GM21360 (cell line): Measurements from ENCODE around the gene HIF3A.
"Not testable (repeated sequence)": the region's sequence is repeated elsewhere in the genome, so short reads cannot be mapped to it uniquely, and the experiment has no call there.

Experiments
- ATAC-seq: cut with Tn5 transposase; IDR thresholded peaks from one replicate; pipeline ENCODE4 v1.9.1; 2021; ENCODE audit warnings: mild to moderate bottlenecking, moderate library complexity; ENCODE audit not compliant: unreplicated experiment

Gene HIF3A

DNA sequence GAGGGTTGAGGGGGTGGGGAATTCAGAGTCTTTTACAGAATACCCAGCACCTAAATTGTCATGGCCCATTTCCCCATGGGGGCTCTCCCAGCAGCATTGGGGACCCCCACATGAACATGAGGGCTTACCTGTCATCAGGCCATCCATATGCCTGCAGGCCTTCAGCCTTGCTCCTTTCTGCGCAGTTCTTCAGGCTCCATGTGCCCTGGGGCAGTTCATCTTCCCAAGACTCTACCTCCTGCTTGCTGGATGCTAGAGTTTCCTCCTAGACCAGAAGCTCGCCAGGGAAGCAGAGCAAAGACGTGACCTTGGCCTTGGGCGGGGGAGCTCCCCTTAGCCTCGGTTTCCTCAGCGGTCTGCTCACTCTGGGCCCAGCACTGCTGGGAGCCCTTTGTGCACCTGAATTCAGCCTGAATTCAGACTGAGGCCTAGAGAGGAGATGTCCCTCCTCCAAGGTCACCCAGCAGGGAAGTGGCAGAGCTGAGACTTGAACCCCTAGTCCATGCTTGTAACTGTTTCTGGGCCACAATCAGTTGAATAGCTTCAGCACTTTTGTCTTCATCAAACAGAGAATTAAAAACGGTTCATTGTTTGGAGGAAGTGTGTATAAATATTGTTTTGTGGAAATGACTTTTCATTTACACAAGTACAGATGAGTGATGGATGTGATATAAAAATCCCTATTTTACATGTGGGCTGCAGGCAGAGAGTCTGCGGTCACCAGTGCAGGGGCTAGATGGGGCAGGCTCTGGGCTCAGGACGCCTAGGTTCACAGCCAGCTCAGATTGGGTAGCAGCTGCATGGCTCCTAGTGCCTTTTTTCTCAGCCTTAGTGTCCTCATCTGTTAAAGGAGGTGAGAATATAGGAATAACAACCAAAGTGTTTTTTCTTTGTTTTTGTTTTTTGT is 59.6 kb downstream of the HIF3A start:
- ATAC-seq, result no peak

DNA sequence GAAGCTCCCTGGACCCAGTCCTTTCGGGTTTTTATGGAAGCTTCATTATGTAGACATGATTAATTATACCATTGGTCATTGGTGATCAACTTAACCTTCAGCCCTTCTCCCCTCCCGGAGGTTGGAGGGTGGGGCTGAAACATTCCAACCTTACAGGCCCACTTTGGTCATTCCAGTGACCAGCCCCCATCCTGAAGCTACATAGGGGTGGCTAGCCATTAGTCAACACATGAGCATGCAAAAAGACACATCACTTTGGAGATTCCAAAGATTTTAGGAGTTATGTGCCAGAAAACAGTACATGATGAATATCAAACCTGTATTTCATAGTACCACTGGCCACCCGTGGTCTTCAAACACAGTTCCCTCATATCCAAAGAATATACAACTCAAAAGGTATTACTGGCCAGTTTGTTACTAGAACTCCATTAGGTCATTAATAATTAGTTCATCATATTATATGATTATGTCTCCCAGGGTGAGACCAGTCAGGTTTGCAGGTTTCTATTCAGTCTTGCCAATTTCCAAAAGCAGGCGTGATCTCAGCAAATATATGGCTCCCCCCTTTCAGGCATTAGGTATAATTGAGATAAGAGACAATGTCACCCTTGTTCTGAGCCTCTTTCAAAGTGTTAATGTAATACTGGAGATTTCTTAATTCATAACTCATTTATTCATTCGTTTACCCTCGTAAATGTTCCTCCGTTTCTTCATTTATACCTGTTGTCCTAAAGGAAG is 61.2 kb downstream of the HIF3A start:
- ATAC-seq, result no peak

DNA sequence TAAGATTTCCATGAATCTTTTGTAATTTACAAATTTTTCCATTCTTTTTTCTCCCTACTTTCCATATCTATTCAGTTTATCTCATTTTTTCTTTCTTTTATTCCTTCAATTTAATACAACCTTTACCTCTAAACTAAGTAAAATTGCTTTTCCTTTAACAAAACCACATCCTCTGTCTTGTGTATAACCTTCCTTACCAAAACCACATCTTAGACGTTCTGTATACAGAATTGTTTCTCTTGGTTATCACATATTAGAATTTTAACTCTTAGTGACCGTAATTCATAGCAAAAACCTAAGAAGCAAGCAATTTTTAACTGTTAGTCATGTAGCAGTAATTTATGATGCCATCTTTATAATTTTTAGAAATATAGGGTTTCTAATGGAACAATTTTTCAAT is 65.1 kb downstream of the HIF3A start:
- no peak for ATAC-seq

DNA sequence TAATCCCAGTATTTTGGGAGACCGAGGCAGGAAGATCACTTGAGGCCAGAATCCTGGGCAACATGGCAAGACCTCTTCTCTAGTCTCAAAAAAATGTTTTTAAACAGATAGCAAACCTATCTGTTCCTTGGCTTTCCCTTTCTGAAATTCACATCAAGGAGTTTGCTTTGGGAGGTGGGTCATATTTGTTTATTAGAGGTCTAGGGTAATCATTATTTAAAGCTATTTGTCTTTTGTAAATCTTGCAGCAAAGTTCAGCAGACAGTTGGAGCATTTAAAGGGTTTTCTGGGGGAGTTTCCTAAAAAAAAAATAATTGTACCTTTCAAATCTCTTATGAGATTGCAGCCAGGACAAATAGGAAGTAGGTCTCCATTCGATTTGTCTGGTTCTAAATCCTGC is 67.5 kb downstream of the HIF3A start:
- ATAC-seq, result no peak

DNA sequence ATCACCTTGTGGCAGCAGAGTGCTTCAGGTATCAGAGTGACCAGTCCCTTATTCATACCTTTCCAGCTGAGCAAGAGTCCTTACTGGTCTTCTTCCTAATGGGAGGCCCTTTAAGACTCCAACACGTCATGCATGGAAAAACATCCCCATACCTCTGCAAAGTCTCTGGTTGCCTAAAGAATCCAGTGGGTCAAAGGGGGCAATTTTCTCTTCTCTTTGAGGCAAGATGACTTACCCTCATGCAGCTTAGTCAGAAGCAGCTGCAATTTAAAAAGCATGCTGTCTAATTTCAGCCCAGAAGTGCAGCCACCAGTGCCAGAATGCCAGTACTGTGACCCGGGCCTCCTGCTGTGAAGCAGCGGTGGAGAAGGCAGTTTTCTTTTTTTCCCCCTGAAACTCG is 68.7 kb downstream of the HIF3A start:
- ATAC-seq, result no peak

DNA sequence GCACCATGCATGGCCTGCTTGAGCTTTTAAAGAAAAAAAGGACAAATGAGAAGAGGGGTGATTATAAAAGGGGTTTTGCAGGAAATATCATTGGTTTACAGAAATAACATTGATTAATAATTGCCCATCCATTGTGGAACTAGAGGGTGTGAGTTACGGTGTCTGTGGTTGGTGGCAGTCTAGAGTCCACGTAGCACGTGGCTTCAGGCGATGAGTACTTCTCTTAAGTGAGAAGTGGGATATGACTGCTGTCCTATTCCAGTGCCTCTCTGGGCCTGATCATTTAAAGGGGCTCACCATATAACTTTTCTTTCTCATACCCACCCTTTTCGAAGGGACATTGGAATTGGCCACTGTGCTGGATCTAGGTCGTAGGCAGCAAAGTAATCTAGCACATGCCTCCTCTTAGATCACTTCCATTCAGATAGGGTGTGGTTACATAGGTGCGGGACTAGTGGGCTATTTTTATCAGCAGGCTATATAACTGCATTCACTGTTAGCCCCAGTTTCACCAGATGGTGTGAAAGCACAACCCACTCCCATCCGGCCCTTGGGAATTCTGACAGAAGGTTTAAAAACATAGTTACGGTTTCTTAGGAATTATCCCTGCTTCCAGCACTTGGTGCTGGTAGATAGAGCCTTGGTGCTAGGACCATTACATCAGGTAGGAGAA is 69.9 kb downstream of the HIF3A start:
- no peak for ATAC-seq

DNA sequence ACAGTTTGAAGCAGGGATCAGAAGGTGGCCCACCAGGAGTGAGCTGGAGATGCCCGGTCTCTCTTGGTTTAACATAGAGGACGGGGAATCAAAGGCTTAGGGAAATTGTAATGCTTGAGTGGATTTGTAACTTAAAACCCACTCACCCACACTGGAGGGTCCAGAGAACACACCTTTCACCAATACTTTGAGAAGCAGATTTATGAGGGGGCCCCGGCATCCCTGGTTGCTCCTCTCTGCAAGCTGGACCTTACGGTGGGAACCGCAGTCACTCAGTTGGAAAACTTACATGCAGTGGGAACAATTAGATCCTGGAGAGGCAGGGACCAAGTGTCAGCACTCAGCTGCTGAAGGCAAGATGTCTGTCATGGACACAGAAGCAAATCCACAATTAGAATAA is 70.6 kb downstream of the HIF3A start:
- no peak for ATAC-seq

DNA sequence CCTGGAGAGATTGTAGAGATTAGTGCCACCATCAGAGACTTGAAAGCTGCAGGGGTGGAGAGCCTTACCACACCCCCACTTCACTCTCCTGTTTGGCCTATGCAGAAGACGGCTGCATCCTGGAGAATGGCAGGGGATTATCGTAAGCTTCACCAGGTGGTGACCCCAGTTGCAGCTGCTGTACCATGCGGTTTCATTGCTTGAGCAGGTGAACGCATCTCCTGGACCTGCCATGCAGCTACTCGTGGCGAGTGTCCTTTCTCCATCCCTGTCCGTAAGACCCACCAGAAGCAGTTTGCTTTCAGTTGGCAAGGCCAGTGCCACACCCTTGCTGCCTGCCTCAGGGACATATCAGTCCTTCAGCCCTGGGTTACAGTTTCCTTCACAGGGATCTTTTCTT is 71.3 kb downstream of the HIF3A start:
- ATAC-seq, result no peak

DNA sequence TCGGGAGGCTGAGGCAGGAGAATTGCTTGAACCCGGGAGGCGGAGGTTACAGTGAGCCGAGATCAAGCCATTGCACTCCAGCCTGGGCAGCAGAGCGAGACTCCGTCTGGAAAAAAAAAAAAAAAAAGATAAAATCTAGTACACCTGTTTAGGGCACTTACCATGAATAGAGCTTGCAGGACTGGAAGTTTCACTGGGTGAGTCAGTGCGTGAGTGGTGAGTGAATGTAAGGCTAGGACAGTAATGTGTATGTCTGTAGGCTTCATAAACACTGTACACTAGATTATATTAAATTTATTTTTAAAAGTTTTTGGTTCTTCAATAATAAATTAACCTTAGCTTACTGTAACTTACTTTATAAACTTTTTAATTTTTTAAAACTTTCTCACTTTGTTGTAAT is 73.0 kb downstream of the HIF3A start:
- ATAC-seq, result no peak

DNA sequence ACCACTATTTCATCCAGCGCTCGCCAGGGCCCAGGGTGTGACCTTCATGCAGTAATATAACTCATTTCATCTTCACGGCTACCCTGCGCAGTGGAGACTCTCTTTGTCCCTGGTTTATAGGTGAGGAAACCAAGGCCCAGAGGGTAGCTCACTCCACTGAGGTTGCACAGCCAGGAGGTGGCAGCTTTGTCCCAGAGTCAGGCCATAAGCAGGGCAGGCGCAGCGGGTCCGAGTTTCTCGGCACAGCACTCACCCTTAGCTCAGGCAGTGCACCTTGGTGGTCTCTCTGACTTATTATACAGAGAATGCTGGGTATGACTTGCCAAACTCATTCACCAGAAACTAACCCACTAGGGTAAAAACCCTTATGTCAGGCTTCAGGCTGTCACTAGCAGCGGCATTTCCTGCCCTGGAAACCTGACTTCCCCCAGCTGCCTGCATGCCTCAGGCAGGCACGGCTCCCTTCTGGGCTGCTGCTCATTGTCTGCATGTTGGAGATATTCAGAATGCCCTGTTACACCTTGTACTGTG is 74.6 kb downstream of the HIF3A start:
- ATAC-seq, result no peak

DNA sequence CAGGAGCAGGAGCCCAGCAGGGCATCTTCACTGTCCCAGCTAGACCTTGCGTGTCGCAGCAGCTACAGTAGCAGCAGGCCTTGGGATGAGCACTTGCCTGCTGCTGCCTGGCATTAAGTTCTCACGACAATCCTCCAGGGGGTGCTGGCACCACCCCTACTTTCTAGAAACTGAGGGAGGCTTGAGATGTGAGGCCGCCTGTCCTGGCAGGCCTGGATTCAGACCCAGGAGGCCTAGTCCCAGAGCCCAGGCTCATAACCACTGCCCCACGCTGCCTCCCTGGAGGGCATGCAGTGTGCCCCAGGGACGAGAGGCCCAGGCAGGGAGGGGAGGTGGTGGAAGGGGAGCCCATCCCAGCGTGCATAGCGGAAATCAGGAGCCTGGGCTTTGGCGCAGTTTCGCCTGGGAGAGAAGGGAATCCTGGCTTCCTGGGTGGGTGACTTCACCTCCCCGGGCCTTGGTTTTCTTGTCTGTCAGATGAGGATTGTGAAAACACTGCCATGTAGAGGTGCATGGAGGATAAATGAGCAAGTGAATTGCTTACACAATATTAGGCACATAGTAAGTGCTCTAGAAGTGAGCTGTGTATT is 76.2 kb downstream of the HIF3A start:
- no peak for ATAC-seq

DNA sequence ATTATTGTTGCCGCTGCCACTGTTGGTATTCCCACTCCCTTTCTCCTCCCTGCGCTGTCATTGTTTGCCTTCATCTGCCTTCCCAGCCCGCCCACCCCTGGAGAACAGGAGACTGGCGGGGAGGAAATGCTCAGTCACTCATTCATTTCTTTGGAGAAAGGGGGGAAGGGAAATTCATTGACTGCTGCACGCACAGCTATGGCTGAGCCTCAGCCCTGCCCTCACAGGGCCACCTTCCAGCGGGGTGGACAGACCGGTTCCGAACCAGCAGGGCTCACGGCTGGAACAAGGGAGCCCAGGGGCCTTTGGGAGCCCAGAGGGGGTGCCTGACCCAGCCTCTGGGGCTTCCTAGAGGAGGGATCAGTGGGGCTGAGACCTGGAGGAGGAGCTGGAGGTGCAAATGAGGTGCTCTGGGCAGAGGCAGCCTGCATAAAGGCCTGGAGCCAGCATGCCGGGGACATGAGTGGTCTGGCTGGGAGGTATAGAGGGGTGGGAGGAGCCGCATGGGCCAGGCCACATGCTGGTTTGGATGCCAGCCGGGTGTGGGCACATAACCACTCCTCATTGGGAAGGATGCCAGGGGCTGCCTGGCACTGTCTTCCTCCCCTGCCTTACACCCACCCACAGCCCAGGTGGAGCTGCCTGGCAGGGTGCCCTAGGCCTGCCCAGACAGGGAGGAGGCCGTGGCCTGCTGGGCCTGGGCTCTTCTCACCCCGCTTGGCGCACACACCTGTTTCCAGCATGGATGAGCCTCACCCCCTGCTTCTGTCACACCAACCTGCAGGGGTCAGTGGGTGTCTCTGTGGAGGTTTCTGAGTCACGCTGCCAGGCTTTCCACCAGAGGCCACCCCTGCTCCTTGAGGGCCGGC is 76.9 kb downstream of the HIF3A start:
- ATAC-seq, result no peak

DNA sequence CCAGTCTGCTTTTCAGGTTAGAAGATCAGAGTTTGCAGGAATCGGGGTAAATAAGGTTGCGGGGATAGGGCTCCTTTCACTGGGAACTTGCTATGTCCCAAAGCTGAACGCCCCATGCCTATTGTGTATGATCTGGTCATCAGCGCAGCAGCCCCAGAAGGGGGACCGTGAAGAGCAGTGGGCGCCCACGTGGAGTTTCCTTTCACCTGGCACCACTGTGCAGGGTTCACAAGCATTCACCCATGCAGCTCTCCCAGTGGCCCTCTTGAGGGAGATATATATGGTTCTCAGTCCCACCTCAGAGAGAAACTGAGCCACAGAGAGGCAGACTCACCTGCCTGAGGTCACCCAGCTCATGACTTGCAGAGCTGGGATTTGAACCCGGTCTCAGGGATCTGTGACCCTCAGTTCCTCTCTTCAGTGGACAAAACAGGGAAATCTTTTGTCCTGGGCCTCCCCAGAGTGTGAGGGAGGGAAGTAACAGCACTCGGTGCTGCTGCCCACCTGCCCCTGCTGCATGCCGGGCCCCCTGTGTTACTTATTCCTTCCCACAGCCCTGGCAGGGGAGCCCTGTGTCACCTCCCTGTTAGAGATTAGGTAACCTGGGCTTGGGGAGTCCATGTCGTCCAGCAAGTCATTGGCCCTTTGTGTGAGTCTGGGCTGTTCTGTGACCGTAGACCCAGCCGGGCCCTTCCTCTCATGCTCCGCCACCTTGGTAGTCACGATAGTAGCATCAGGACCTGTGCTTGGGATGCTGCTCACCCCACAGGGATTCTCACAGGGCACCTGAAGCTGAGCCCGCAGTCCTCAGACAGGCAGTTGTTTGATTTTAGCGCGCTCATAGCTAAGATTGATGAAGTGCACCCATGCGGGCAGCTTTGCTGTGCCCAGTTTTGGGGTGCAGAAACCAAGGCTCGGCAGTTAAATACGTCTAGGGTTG is 78.0 kb downstream of the HIF3A start:
- ATAC-seq, result no peak

DNA sequence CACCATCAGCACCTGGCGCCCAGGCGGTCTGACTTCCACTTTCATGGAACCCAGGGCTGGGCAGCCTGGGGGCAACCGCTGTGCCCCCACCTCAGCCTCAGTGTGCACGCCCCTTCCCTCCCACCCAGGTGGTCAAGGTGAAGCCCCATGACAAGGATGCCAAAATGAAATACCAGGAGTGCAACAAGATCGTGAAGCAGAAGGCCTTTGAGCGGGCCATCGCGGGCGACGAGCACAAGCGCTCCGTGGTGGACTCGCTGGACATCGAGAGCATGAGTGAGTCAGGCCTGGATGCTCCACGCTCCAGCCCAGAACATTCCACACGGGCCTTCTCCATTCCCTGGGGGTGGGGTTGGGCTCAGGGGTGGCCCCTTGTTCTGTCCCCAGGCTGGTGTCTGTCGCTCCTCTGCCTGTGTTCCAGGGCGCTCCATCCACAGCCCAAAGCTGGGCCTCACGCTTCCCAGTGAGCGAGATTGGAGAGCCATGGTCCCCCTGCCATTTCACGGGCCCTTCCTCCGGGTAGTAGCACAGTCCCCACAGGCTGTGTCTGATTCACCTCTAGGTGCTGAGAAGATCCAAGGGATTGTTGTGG is 78.7 kb downstream of the HIF3A start:
- not testable (repeated sequence) for ATAC-seq

DNA sequence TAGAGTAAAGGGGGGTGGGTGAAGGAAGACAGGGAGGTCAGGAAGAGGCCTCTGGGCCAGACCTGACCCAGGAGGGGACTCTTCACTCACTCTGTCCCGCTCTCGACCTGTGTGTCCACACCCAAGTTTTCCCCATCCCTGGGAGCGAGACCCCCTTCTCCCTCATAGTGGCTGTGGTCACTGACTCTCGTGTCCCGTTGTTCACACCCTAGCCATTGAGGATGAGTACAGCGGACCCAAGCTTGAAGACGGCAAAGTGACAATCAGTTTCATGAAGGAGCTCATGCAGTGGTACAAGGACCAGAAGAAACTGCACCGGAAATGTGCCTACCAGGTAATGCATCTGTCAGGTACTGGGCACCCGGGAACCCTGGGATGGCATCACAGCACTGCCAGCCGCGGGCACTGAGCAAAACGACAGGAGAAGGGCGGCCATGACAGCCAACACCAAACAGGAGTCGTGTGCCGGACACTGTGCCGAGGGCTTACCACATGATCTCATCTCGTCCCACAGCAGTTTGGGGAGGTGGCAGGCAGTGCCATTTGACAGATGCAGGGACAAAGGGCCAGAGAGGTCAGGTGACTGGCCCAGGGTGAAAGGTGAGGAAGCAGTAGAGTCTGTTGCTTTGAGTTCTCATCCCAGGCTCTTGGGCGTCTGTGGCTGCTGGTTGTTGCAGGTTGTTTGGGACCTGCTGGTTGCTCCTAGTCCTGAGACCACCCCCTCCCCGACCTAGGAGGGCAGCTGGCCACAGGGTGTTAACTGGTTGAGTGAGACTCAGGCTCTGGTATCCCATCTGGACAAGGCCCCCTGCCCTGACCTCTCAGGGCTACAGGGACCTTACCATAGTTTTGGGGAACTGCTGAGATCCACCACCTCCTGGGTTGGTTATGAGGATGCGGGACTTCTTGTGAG is 79.7 kb downstream of the HIF3A start:
- ATAC-seq, result no peak

DNA sequence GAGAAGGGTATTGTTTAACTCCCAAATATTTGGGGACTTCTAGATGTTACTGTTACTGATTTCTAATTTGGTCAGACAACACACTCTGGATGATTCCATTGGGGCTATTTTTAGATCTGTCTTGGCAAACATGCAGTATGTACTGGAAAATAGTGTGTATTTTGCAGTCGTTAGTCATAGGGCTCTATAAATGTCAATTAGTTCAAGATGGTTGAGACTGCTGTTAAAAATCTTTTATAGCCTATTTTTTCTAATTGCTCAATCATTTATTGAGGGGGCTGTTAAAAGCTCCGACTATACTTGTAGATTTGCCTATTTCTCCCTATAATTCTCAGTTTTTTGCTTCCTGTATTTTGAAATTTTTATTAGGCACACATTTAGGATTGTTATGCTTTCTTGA is 81.4 kb downstream of the HIF3A start:
- ATAC-seq, result no peak

DNA sequence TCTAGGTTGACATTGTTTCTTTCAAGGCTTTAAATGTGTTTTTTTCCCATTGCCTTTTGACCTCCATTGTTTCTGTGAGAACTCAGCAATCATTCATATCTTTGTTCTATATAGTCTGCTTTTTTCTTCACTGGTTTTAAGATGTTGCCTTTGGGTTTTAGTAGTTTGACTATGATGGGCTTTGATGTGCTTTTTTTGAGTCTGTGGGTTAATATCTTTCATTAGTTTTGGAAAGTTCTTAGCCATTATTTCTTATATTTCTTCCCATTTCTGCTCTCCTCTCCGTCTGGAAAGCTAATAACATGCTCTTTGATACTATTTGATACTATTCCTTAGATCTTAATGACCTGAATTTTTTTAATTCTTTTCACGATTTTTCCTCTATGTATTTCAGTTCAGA is 83.8 kb downstream of the HIF3A start:
- no peak for ATAC-seq

DNA sequence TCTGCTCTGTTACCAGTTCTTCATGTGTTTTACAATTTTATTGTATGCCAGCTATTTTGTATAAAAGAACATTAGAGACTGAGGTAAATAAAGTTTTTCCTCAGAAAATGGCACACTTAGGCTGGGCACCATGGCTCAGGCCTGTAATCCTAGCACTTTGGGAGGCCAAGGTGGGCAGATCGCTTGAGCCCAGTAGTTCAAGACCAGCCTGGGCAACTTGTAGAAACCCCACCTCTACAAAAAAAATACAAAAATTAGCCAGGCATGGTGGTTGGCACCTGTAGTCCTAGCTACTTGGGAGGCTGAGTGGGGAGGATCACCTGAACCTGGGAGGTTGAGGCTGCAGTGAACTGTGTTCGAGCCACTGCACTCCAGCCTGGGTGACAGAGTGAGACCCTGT is 84.5 kb downstream of the HIF3A start:
- ATAC-seq, result no peak
